CD4-positive, alpha-beta memory T cell (primary cell): ENCODE data around the gene PHYH. TPM values are rescaled to one million over a fixed set of nuclear protein-coding genes. Genes with fewer than 3 reads are reported as not detected.
"Not testable (repeated sequence)": the region's sequence is repeated elsewhere in the genome, so short reads cannot be mapped to it uniquely, and the experiment has no call there.

Experiments
- CTCF ChIA-PET: fragments of 350-600 bp; sonication (Branson Sonifier 250); formaldehyde crosslinking; loops from one replicate; lab custom pipeline; 2021; ENCODE audit warnings: inconsistent platforms; ENCODE audit not compliant: partially characterized antibody; lab: Charles Lee
- POLR2A ChIA-PET: fragments of 350-600 bp; sonication (Branson Sonifier 250); formaldehyde crosslinking; loops from one replicate; lab custom pipeline; 2021; ENCODE audit not compliant: partially characterized antibody; lab: Charles Lee
- DNase-seq, 5 donors: peaks; one replicate each; pipeline versions ENCODE4 v3.0.0 to v3.0.0-alpha.2; 2020 to 2022; ENCODE audit warnings: mixed read lengths in 1 of 5
- H3K27ac ChIP-seq: one replicate; pipeline ENCODE4 v1.7.0; 2013; ENCODE audit warnings: low read depth, low read length
- H3K27me3 ChIP-seq: 2 replicates; pipeline ENCODE4 v1.7.0; 2013; ENCODE audit warnings: mild to moderate bottlenecking, low read length, moderate library complexity; ENCODE audit not compliant: insufficient read depth
- H3K36me3 ChIP-seq: 2 replicates; pipeline ENCODE4 v1.7.0; 2013; ENCODE audit warnings: mild to moderate bottlenecking, low read length, moderate library complexity; ENCODE audit not compliant: insufficient read depth
- H3K4me1 ChIP-seq: 2 replicates; pipeline ENCODE4 v1.7.0; 2013; ENCODE audit warnings: mild to moderate bottlenecking, low read length, moderate library complexity; ENCODE audit not compliant: insufficient read depth
- H3K4me3 ChIP-seq, 2 donors: one replicate each; pipeline ENCODE4 v1.7.0; 2013; ENCODE audit warnings: low read length in 2 of 2, mild to moderate bottlenecking in 1 of 2
- H3K9me3 ChIP-seq, 2 donors: one replicate each; pipeline ENCODE4 v1.7.0; 2013; ENCODE audit warnings: low read length in 2 of 2, control low read depth in 1 of 2; ENCODE audit not compliant: control insufficient read depth in 1 of 2
- H3K27ac Mint-ChIP-seq, 7 donors: one replicate each; pipeline ENCODE4 v1.8.0; 2020 to 2021; ENCODE audit warnings: mixed read lengths in 7 of 7, mild to moderate bottlenecking in 6 of 7, inconsistent platforms in 3 of 7, moderate library complexity in 3 of 7
- H3K27me3 Mint-ChIP-seq, 2 donors: one replicate each; pipeline ENCODE4 v1.8.0; 2020 to 2021; ENCODE audit warnings: mixed read lengths in 2 of 2
- H3K36me3 Mint-ChIP-seq, 2 donors: one replicate each; pipeline ENCODE4 v1.8.0; 2020 to 2021; ENCODE audit warnings: mixed read lengths in 2 of 2, inconsistent platforms in 1 of 2, mild to moderate bottlenecking in 1 of 2
- H3K4me1 Mint-ChIP-seq, 4 donors: one replicate each; pipeline ENCODE4 v1.8.0; 2020 to 2021; ENCODE audit warnings: mixed read lengths in 4 of 4, mild to moderate bottlenecking in 1 of 4
- H3K4me3 Mint-ChIP-seq, 8 donors: one replicate each; pipeline ENCODE4 v1.8.0; 2020 to 2021; ENCODE audit warnings: mixed read lengths in 8 of 8, mild to moderate bottlenecking in 7 of 8, moderate library complexity in 6 of 8, inconsistent platforms in 3 of 8
- H3K9me3 Mint-ChIP-seq, 8 donors: one replicate each; pipeline ENCODE4 v1.8.0; 2020 to 2021; ENCODE audit warnings: mixed read lengths in 8 of 8, mild to moderate bottlenecking in 5 of 8, inconsistent platforms in 3 of 8, moderate library complexity in 1 of 8
- intact Hi-C: fragments of 100-400 bp; cut with micrococcal nuclease; formaldehyde crosslinking; loops from one replicate; pipeline ENCODE4 v1.15.1; 2023
- polyA plus RNA-seq, 2 donors: library from polyadenylated mRNA; unstranded; fragments of 300-500 nt; fragmentation: Illumina TruSeq; gene quantifications; one replicate each; pipeline ENCODE4 v1.2.3, GENCODE V29; 2021
- total RNA-seq, 2 experiments: library from RNA; stranded (reverse); gene quantifications; one replicate each; pipeline ENCODE4 v1.2.3, GENCODE V29; 2021

Gene PHYH
- total and polyA plus RNA-seq, 4 experiments from 2014 or later, result 8.7 to 19.3 (median 12.6) TPM

DNA sequence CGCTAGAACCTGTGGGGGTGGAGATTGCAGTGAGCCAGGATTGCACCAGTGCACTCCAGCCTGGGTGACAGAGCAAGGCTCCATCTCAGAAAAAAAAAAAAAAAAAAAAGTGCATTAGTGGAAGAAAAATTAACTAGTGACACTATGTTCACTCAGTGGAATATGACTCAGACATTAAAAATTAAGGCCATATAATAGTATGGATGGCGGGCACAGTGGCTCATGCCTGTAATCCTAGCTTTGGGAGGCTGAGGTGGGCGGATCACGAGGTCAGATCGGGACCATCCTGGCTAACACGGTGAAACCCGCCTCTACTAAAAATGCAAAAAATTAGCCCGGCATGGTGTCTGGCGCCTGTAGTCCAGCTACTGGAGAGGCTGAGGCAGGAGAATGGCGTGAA, 3.4 kb downstream of the PHYH start:
- peaks cover 17 to 20% of the 10 kb centered on the region in 2 donors for H3K36me3 Mint-ChIP-seq
- ChIA-PET CTCF (interaction anchor here (1.6 kb wide), 1 partner anchor 135 kb away, joined by 4 read pairs; the partner anchor contains the start of gene MCM10), POLR2A (no interaction called here)
- H3K4me1 Mint-ChIP-seq, result peaks cover 4 to 17% (median 11%) of the 10 kb centered on the region in 4 donors
- Histone ChIP-seq H3K9me3 (no peaks in the 10 kb centered on the region), H3K27me3 (no peaks in the 10 kb centered on the region), H3K4me3 (no peak overlapping the region), H3K27ac (no peak overlapping the region), H3K4me1 (peaks cover 20% of the 10 kb centered on the region), H3K36me3 (no peaks in the 10 kb centered on the region)
- peak overlapping the region in 1 of 8 donors; percentile 20 for H3K4me3 Mint-ChIP-seq
- intact Hi-C loops, result no loop called here
- no peak overlapping the region for H3K27ac Mint-ChIP-seq
- H3K27me3 Mint-ChIP-seq, result no peaks in the 10 kb centered on the region
- H3K9me3 Mint-ChIP-seq, result no peaks in the 10 kb centered on the region
- DNase-seq, result no peak

DNA sequence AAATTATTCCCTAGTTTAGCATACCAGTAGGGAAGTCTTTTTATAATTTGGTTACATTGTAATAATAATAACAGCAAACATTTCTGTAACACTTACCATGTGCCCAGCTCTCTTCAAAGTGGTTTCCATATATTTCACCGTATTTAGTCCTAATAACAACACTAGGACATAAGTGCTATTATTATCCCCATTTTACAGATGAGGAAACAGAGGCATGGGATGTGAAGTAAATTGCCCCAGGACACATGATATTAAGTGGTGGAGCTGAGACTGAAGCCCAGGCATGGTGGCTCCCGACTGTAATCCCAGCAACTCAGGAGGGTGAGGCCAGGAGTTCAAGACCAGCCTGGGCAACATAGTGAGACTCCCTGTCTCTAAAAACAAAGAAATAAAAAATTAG, 5.1 kb downstream of the PHYH start:
- Histone ChIP-seq H3K27me3 (no peaks in the 10 kb centered on the region), H3K4me3 (no peak overlapping the region), H3K27ac (no peak overlapping the region), H3K4me1 (peaks cover 6% of the 10 kb centered on the region), H3K9me3 (no peaks in the 10 kb centered on the region), H3K36me3 (no peaks in the 10 kb centered on the region)
- Mint-ChIP-seq H3K27me3 (no peaks in the 10 kb centered on the region), H3K9me3 (no peaks in the 10 kb centered on the region), H3K27ac (no peak overlapping the region), H3K4me3 (no peak overlapping the region), H3K36me3 (peaks cover 20 to 24% of the 10 kb centered on the region in 2 donors), H3K4me1 (peaks cover 3 to 5% (median 4%) of the 10 kb centered on the region in 4 donors)
- ChIA-PET CTCF (interaction anchor here (1.5 kb wide), 1 partner anchor 17 kb away, joined by 4 read pairs; no protein-coding TSS in a partner anchor), POLR2A (no interaction called here)
- intact Hi-C loops, result no loop called here
- DNase-seq, result no peak

DNA sequence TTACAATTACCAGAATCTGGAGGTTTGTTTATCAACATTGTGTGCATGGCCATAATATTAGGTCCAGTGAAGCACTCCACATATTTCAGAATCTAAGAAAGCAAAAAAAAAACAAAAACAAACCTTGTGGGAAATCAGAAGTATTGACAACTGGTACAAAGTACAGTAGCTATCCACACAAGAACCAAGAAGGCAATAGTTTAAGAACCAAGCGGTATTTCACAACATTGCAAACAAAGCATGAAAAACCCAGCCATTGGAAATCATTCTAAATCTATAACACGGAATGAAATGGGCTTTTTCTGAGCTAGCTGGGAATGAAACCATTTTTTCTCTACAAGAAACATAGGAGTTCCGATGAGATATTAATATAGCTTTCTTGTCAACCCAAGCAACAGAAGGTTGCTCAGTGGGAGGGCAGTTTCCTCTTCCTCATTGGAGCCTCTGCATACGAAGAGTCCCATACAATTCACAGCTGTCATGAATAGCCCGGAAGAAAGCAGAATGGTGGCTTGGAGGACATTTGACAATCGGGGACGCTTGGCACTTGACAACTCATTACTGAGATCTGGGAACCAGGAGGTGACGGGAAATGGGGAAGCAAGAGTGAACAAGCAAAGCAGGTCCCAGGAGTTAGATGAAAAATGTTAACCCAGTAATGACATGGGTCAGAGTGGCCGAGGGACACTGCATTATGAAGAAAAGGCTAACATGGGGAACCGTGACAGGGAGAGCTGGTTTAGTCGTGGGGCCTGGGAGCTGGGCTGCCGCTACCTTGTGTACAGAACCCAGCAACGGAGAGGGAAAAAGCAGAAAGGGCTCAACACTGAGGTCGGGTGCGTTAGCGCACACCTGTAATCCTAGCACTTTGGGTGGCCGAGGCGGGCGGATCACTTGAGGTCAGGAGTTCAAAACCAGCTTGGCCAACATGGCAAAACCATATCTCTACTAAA, 7.8 kb downstream of the PHYH start:
- ChIA-PET POLR2A (interaction anchor here (1.0 to 1.7 kb wide), 2 partner anchors 10 to 57 kb away, joined by 4 to 5 read pairs; no protein-coding TSS in a partner anchor), CTCF (interaction anchor here (0.6 to 4.7 kb wide), 2 partner anchors 10 to 137 kb away, joined by 3 to 14 read pairs; no protein-coding TSS in a partner anchor)
- H3K4me1 ChIP-seq, result peaks cover 5% of the 10 kb centered on the region
- intact Hi-C loops, result no loop called here
- no peak overlapping the region for H3K27ac ChIP-seq
- Mint-ChIP-seq H3K9me3 (peaks cover 0 to 1% (median 0%) of the 10 kb centered on the region in 8 donors), H3K4me1 (peaks cover 0 to 11% (median 5%) of the 10 kb centered on the region in 4 donors), H3K27me3 (no peaks in the 10 kb centered on the region), H3K36me3 (peaks cover 24 to 35% of the 10 kb centered on the region in 2 donors), H3K27ac (peak overlapping the region in 1 of 7 donors; percentile 10), H3K4me3 (no peak overlapping the region)
- DNase-seq, result no peak
- no peaks in the 10 kb centered on the region for H3K36me3 ChIP-seq
- H3K9me3 ChIP-seq, result no peaks in the 10 kb centered on the region
- no peaks in the 10 kb centered on the region for H3K27me3 ChIP-seq
- no peak overlapping the region for H3K4me3 ChIP-seq

DNA sequence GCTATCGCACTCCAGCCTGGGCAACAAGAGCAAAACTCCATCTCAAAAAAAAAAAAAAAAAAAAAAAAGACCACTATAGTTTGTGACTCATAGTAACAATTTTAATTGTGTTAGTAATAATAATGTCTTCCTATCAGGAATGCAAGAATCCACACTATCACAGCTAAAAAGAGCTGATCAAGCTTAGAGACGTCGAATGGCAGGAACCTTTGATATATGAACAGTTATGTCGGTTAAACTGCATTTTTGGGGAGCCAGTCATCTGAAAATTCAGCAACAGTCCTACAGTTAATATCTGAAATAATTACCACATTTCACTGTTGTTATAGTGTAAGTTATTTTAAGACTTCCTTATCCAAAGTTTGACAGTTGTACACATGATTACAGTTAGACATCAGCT, 8.8 kb downstream of the PHYH start:
- no peak overlapping the region for H3K4me3 Mint-ChIP-seq
- peaks cover 5% of the 10 kb centered on the region for H3K4me1 ChIP-seq
- peaks cover 0 to 1% (median 0%) of the 10 kb centered on the region in 8 donors for H3K9me3 Mint-ChIP-seq
- H3K4me1 Mint-ChIP-seq, result peaks cover 0 to 11% (median 5%) of the 10 kb centered on the region in 4 donors
- no peaks in the 10 kb centered on the region for H3K36me3 ChIP-seq
- POLR2A ChIA-PET, result no interaction called here
- no peak for DNase-seq
- H3K27me3 Mint-ChIP-seq, result no peaks in the 10 kb centered on the region
- intact Hi-C loops, result no loop called here
- no peak overlapping the region for H3K27ac Mint-ChIP-seq
- no peak overlapping the region for H3K4me3 ChIP-seq
- peaks cover 24 to 35% of the 10 kb centered on the region in 2 donors for H3K36me3 Mint-ChIP-seq
- no peaks in the 10 kb centered on the region for H3K9me3 ChIP-seq
- H3K27me3 ChIP-seq, result no peaks in the 10 kb centered on the region
- CTCF ChIA-PET, result interaction anchor here (4.7 kb wide), 1 partner anchor 11 kb away, joined by 14 read pairs; no protein-coding TSS in a partner anchor
- no peak overlapping the region for H3K27ac ChIP-seq

DNA sequence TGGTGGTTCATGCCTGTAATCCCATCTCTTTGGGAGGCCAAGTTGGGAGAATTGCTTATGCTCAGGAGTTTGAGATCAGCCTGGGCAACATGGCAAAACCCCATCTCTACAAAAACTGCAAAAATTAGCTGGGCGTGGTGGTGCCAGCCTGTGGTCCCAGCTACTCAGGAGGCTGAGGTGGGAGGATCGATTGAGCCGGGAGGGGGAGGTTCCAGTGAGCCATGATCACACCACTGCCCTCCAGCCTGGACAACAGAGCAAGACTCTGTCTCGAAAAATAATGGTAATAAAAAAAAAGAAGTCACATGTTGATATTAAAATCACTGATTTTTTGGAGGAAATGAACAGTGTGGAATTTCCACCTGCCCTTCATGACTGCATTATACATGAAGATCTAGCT, 15.8 kb downstream of the PHYH start:
- H3K9me3 Mint-ChIP-seq, result no peaks in the 10 kb centered on the region
- intact Hi-C loops, result no loop called here
- no peak overlapping the region for H3K4me3 Mint-ChIP-seq
- Histone ChIP-seq H3K27me3 (no peaks in the 10 kb centered on the region), H3K4me3 (no peak overlapping the region), H3K4me1 (peaks cover 5% of the 10 kb centered on the region), H3K36me3 (no peaks in the 10 kb centered on the region), H3K9me3 (no peaks in the 10 kb centered on the region), H3K27ac (no peak overlapping the region)
- no peak for DNase-seq
- peaks cover 0 to 10% (median 5%) of the 10 kb centered on the region in 4 donors for H3K4me1 Mint-ChIP-seq
- H3K27me3 Mint-ChIP-seq, result no peaks in the 10 kb centered on the region
- peaks cover 11 to 23% of the 10 kb centered on the region in 2 donors for H3K36me3 Mint-ChIP-seq
- ChIA-PET POLR2A (interaction anchor here (1.0 kb wide), 1 partner anchor 16 kb away, joined by 3 read pairs; the partner anchor contains the start of gene PHYH), CTCF (no interaction called here)
- H3K27ac Mint-ChIP-seq, result no peak overlapping the region

DNA sequence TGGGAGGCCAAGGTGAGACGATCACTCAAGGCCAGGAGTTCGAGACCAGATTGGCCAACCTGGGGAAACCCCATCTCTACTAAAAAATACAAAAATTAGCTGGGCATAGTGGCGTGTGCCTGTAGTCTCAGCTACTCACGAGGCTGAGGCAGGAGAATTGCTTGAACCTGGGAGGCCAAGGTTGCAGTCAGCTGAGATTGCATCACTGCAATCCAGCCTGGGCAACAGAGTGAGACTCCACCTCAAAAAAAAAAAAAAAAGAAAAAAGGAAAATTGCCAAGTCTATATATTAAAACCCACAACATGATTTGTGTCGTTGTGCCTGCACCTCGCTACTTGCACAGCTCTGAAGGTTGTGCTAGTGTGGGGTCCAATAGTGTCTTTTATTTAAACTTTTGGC, 17.5 kb downstream of the PHYH start:
- H3K9me3 ChIP-seq, H3K9me3 Mint-ChIP-seq, H3K27me3 ChIP-seq, H3K27me3 Mint-ChIP-seq, H3K27ac Mint-ChIP-seq, POLR2A ChIA-PET, H3K4me3 Mint-ChIP-seq, intact Hi-C loops, DNase-seq, H3K4me3 ChIP-seq, H3K4me1 Mint-ChIP-seq, H3K36me3 ChIP-seq, H3K27ac ChIP-seq, H3K4me1 ChIP-seq: not testable (repeated sequence)
- peaks cover 8 to 11% of the 10 kb centered on the region in 2 donors for H3K36me3 Mint-ChIP-seq
- CTCF ChIA-PET, result interaction anchor here (0.7 to 0.8 kb wide), 2 partner anchors 18 to 35 kb away, joined by 3 to 4 read pairs; no protein-coding TSS in a partner anchor
